Neural progenitor cell (in vitro differentiated cells): Measurements from ENCODE around the gene FOXO1. TPM values are rescaled to one million over a fixed set of nuclear protein-coding genes. Genes with fewer than 3 reads are reported as not detected.

Experiments
- DNase-seq: peaks from one replicate; pipeline ENCODE4 v3.0.0-alpha.2; 2016; ENCODE audit warnings: low spot score
- H2AFZ ChIP-seq: fragments of 200-600 bp; sonication (generic); replicated peaks from 2 replicates; pipeline ENCODE4 v1.6.1; 2016; ENCODE audit warnings: antibody characterized with exemption
- H3F3A ChIP-seq: fragments of 200-600 bp; sonication (generic); 2 replicates; pipeline ENCODE4 v1.6.1; 2016; ENCODE audit warnings: antibody characterized with exemption, low read depth
- H3K27ac ChIP-seq: fragments of 200-600 bp; sonication (generic); 2 replicates; pipeline ENCODE4 v1.5.1; 2016; ENCODE audit warnings: mild to moderate bottlenecking
- H3K27me3 ChIP-seq: fragments of 200-600 bp; sonication (generic); 2 replicates; pipeline ENCODE4 v1.6.1; 2016; ENCODE audit warnings: mild to moderate bottlenecking, moderate library complexity
- H3K36me3 ChIP-seq: fragments of 200-600 bp; sonication (generic); 2 replicates; pipeline ENCODE4 v1.5.1; 2016
- H3K4me1 ChIP-seq: fragments of 200-600 bp; sonication (generic); 2 replicates; pipeline ENCODE4 v1.6.1; 2016; ENCODE audit warnings: mixed run types
- H3K4me2 ChIP-seq: fragments of 200-600 bp; sonication (generic); 2 replicates; pipeline ENCODE4 v1.6.1; 2016
- H3K4me3 ChIP-seq: fragments of 200-600 bp; sonication (generic); 2 replicates; pipeline ENCODE4 v1.5.1; 2016
- H3K79me2 ChIP-seq: fragments of 200-600 bp; sonication (generic); 2 replicates; pipeline ENCODE4 v1.6.1; 2016; ENCODE audit warnings: low read depth
- H3K9ac ChIP-seq: fragments of 200-600 bp; sonication (generic); 2 replicates; pipeline ENCODE4 v1.6.1; 2016
- H3K9me3 ChIP-seq: fragments of 200-600 bp; sonication (generic); 2 replicates; pipeline ENCODE4 v1.5.1; 2016; ENCODE audit warnings: low read depth
- H4K20me1 ChIP-seq: fragments of 200-600 bp; sonication (generic); 2 replicates; pipeline ENCODE4 v1.6.1; 2016; ENCODE audit warnings: low read depth
- H3K27ac Mint-ChIP-seq: 3 replicates; pipeline ENCODE4 v1.8.0; 2021; ENCODE audit warnings: mixed read lengths
- H3K27me3 Mint-ChIP-seq: 2 replicates; pipeline ENCODE4 v1.8.0; 2022; ENCODE audit warnings: low read depth, mild to moderate bottlenecking, inconsistent platforms, moderate library complexity, mixed read lengths; ENCODE audit not compliant: insufficient read depth
- H3K36me3 Mint-ChIP-seq: 3 replicates; pipeline ENCODE4 v1.8.0; 2021; ENCODE audit warnings: mixed read lengths
- H3K4me1 Mint-ChIP-seq: 3 replicates; pipeline ENCODE4 v1.8.0; 2021; ENCODE audit warnings: mixed read lengths
- H3K4me3 Mint-ChIP-seq: 3 replicates; pipeline ENCODE4 v1.8.0; 2021; ENCODE audit warnings: mild to moderate bottlenecking, moderate library complexity, mixed read lengths
- H3K9me3 Mint-ChIP-seq: 3 replicates; pipeline ENCODE4 v1.8.0; 2020; ENCODE audit warnings: mixed read lengths
- EZH2 ChIP-seq: fragments of 200-600 bp; sonication (generic); IDR thresholded peaks from 2 replicates; pipeline ENCODE4 v1.6.1; 2017; ENCODE audit warnings: antibody characterized with exemption, mild to moderate bottlenecking, moderate library complexity
- EZH2phosphoT487 ChIP-seq: fragments of 200-600 bp; sonication (generic); IDR thresholded peaks from 2 replicates; pipeline ENCODE4 v1.6.1; 2017; ENCODE audit warnings: antibody characterized with exemption
- total RNA-seq: library from RNA; depleted of rRNA; stranded (reverse); fragments of >200 nt; gene quantifications from 2 replicates; pipeline ENCODE4 v1.2.3, GENCODE V29; 2015; ENCODE audit warnings: low replicate concordance
- TF ChIP-seq, protein P1 (sequence below): fragments of 200-600 bp; sonication (generic); IDR thresholded peaks from 2 replicates; pipeline ENCODE4 v1.5.1; 2017; ENCODE audit warnings: antibody characterized with exemption, mild to moderate bottlenecking

FOXO1 gene
- total RNA-seq, 1 donor from 2014 or later = 3.7 TPM

- TF ChIP-seq, protein P1, sequence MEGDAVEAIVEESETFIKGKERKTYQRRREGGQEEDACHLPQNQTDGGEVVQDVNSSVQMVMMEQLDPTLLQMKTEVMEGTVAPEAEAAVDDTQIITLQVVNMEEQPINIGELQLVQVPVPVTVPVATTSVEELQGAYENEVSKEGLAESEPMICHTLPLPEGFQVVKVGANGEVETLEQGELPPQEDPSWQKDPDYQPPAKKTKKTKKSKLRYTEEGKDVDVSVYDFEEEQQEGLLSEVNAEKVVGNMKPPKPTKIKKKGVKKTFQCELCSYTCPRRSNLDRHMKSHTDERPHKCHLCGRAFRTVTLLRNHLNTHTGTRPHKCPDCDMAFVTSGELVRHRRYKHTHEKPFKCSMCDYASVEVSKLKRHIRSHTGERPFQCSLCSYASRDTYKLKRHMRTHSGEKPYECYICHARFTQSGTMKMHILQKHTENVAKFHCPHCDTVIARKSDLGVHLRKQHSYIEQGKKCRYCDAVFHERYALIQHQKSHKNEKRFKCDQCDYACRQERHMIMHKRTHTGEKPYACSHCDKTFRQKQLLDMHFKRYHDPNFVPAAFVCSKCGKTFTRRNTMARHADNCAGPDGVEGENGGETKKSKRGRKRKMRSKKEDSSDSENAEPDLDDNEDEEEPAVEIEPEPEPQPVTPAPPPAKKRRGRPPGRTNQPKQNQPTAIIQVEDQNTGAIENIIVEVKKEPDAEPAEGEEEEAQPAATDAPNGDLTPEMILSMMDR = no peak
- TF ChIP-seq EZH2 = no peak
- TF ChIP-seq EZH2phosphoT487 = no peak
- Mint-ChIP-seq H3K36me3 (no peaks in the 10 kb centered on the region), H3K4me3 (no peak overlapping the region), H3K9me3 (no peaks in the 10 kb centered on the region), H3K27me3 (peaks cover 2% of the 10 kb centered on the region), H3K4me1 (peaks cover 15% of the 10 kb centered on the region), H3K27ac (no peak overlapping the region)
- Histone ChIP-seq H3K27ac (no peak overlapping the region), H3K4me2 (no peak overlapping the region), H3F3A (no peaks in the 10 kb centered on the region), H4K20me1 (no peaks in the 10 kb centered on the region), H3K4me1 (no peaks in the 10 kb centered on the region), H3K9ac (no peak overlapping the region), H3K4me3 (no peak overlapping the region), H2AFZ (no peak overlapping the region), H3K36me3 (no peaks in the 10 kb centered on the region), H3K9me3 (no peaks in the 10 kb centered on the region), H3K27me3 (no peaks in the 10 kb centered on the region), H3K79me2 (no peaks in the 10 kb centered on the region)
- DNase-seq = no peak
Observed at GRCh38 chr13:40518481-40518882, 148.0 kb downstream of the FOXO1 start.

DNA sequence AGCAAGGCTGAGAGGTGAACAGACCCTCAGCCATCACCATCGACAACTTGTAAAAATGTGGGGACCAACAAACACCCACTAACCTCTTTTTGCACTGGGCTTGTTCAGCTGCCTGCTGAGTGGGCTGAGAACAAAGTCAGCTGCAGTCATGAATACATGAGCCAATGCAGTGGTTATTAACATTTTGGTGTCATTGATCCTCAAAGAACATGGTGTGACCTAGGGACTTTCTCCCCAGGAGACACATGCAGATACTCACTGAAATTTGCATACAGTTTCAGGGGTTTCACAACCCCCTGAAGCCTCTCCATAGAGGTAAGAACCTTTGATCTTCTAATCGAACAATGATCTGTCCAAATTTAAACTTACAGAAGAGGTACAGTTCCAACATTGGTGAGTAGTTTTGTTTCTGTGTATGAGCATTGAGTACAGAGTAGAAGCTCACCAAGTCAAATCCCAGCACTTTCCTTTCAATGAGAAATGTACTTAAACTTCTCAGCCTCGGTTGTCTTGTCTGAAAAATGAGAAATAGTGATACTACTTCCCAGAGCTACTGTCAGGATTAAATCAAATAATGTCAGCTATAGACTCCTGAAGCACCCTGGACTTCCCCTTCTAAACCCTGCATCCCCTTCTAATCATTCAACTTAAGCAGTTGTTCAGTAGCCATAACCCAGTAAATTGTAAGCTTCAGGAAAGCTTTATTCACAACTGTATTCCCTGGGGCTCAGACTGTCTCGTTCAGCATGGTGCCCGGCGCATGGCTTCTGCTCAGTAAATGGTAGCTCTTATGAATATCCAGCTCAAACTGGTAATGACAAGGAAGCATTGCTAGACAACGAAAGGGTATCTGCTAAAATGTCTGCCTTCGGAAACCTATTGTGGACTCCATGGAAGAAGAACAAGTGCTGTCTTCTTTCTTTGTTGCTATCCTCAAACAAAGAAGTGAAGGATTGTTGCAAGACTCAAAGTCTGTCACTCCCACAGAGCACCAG lies 148.7 kb downstream of the FOXO1 start:
- Histone ChIP-seq H3K4me2 (no peak overlapping the region), H3K9me3 (no peaks in the 10 kb centered on the region), H3K4me1 (no peaks in the 10 kb centered on the region), H3K79me2 (no peaks in the 10 kb centered on the region), H2AFZ (no peak overlapping the region), H3K36me3 (no peaks in the 10 kb centered on the region), H3K27me3 (no peaks in the 10 kb centered on the region), H3K4me3 (no peak overlapping the region), H3K27ac (no peak overlapping the region), H3K9ac (no peak overlapping the region), H4K20me1 (no peaks in the 10 kb centered on the region), H3F3A (no peaks in the 10 kb centered on the region)
- Mint-ChIP-seq H3K27ac (peak overlapping the region; percentile 14), H3K4me1 (peaks cover 15% of the 10 kb centered on the region), H3K27me3 (peaks cover 2% of the 10 kb centered on the region), H3K4me3 (no peak overlapping the region), H3K9me3 (no peaks in the 10 kb centered on the region), H3K36me3 (no peaks in the 10 kb centered on the region)
- no peak for DNase-seq
- TF ChIP-seq, protein P1 = no peak
- TF ChIP-seq EZH2 (no peak), EZH2phosphoT487 (no peak)

DNA sequence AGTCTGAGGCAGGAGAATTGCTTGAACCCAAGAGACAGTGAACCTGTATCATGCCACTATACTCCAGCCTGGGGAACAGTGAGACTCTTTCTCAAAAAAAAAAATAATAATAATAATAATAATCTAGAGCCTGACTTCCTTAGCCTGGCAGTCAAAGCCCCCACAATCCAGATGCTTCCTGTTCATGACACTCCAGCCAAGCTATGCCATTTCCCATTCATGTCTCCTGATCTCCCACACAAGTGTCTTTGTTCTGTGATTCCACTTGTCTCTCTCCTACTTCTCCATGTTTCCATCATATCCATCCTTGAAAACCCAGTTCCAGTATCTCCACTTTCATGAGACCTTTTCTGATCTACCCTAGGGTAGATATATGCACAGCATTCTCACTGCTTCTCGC lies 150.7 kb downstream of the FOXO1 start:
- Mint-ChIP-seq H3K4me1 (peaks cover 15% of the 10 kb centered on the region), H3K27me3 (peaks cover 2% of the 10 kb centered on the region), H3K36me3 (no peaks in the 10 kb centered on the region), H3K4me3 (no peak overlapping the region), H3K9me3 (no peaks in the 10 kb centered on the region), H3K27ac (no peak overlapping the region)
- Histone ChIP-seq H3K9ac (no peak overlapping the region), H3F3A (no peaks in the 10 kb centered on the region), H3K79me2 (no peaks in the 10 kb centered on the region), H3K9me3 (no peaks in the 10 kb centered on the region), H3K4me2 (no peak overlapping the region), H3K4me1 (no peaks in the 10 kb centered on the region), H3K27me3 (no peaks in the 10 kb centered on the region), H4K20me1 (no peaks in the 10 kb centered on the region), H3K4me3 (no peak overlapping the region), H3K36me3 (no peaks in the 10 kb centered on the region), H2AFZ (no peak overlapping the region), H3K27ac (no peak overlapping the region)
- TF ChIP-seq, protein P1 = no peak
- TF ChIP-seq EZH2phosphoT487 (no peak), EZH2 (no peak)
- no peak for DNase-seq
